Pulmonary artery endothelial cell (primary cell): ENCODE results near the gene OR2T35. TPM values are rescaled to one million over a fixed set of nuclear protein-coding genes. Genes with fewer than 3 reads are reported as not detected.

Experiments used
- DNase-seq: peaks from one replicate; pipeline ENCODE4 v3.0.0-alpha.2; 2011; ENCODE audit warnings: low read depth, low spot score
- total RNA-seq: library from RNA; depleted of rRNA; stranded (reverse); fragments of >200 nt; gene quantifications from 2 replicates; pipeline ENCODE4 v1.2.3, GENCODE V29; 2014

Gene OR2T35
- total RNA-seq, 1 donor from 2014 or later, result not detected

DNA sequence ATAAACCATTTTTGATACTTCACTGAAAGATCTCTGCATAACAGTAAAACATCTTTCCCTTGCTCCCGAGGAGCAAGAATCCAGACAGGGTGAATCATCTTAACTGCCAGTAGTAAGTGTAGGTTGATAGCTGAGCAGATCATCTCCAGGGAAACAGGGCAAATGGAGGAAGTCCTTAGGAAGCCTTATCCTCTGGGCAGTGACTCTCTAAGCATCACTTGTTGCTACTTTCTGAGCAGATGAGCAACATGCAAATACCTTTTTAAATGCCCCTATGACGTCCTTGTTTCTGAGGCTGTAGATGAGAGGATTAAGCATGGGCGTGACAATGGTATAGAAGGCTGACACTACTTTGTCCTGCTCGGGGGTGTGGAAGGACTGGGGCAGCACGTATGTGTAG is 19.1 kb downstream of the OR2T35 start:
- DNase-seq, result no peak

GRCh38 chr1:248625166-248625565 is 19.9 kb downstream of the OR2T35 start:
- DNase-seq, result no peak

DNA sequence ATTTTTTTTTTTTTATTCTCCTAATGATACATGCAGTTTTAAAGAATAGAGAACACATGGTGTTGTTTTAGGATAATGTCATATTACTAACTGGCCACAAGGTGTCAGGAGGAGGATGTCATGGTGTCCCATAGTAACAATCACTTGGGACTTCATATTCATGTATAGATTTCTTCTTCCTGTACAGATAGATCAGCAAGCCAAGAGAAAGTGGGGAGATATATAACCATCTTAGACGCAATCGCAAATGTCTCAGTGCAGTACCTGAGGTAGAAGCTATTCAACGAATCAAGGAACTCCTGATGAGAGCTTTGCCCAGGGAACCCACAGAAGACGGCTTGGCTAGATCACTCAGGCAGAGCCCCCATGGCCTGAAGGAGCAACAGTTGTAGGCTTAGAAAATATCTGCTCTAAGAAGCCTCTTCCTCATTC is 22.5 kb downstream of the OR2T35 start:
- DNase-seq, result no peak

DNA sequence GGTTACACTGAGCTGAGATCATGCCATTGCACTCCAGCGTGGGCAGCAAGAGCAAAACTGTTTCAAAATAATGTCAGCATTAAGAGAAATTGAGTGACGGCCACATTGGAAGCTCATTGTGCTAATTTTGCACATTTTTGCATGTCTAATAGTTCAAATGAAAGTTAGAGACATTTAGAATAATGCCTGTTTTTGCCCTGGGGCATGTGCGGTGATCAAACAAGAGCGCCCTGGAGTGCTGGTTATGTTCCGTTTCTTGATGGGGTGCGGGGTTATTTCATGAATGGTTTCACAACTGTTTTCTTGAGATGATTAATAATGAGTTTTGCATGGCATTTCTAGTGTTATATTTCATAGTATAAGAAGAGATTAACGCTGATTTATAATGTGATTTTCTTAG is 23.3 kb downstream of the OR2T35 start:
- DNase-seq, result no peak

DNA sequence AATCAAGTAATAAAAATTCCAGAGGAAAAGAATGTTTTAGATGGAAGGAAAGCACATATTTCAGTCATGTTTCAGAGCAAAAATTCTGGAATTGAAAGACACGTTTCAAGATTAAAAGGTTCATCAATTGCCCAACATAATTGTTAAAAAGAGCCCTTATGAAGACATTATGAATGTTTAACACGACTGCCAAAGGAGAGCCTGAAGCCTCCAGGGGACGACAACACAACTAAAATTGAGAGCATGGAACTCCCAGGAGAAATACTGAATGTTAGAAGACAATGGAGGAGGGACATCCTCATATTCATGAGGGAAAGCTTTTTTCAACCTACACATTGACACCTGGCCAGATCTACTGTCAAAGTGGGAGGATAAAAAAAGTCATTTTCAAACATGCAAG is 26.2 kb downstream of the OR2T35 start:
- DNase-seq, result peak; percentile 4

DNA sequence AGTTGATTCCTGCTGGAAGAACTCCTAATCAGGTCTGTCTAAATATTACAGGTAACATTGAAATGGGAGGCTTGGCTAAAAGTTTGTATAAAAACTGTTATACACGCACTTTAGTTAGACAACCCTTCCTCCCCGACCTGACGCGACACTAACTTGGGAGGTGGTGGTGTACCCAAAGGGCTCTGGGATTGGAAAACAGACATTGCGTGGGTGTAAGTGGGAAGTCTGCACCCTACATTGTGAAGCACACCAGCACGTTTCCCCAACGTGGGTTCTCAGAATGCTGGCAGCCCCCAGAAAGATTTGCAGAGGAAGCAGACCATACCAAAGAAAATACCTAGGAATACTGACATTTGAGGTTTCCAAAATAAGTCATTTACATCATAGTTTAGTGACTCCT is 27.0 kb downstream of the OR2T35 start:
- DNase-seq, result no peak

DNA sequence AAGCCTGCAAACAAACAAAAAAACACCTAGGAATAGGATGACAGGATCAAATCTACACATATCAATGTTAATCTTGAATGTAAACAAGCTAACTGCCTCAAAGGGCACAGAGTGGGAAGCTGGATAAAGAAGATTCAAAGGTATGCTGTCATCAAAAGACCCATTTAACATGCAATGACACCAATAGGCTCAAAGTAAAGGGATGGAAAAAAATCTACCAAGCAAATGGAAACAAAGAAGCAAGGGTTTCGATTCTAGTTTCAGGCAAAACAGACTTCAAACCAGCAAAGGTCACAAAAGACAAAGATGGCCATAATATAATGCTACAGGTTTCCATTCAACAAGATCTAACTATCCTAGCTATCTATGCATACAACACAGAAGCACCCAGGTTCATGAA is 31.3 kb downstream of the OR2T35 start:
- no peak for DNase-seq

GRCh38 chr1:248611883-248612414 is 33.1 kb downstream of the OR2T35 start:
- no peak for DNase-seq

DNA sequence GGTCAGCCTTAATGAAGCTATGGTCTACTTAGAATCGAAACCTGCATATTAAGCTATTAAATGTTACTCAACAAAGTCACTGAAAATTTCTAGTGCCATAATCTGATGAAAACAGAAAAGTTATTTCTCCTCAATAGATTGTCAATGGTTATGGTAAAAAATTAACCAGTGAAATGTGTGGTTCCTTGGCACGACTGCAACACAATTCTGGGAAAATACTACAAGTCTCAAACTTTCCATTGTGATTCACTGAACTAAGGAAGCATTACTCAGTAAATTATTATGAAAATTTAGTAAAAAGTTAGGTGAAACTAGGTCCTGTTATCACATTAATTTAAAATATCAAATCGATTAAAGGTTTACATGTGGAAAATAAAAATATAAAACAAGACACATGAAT is 34.8 kb downstream of the OR2T35 start:
- no peak for DNase-seq

DNA sequence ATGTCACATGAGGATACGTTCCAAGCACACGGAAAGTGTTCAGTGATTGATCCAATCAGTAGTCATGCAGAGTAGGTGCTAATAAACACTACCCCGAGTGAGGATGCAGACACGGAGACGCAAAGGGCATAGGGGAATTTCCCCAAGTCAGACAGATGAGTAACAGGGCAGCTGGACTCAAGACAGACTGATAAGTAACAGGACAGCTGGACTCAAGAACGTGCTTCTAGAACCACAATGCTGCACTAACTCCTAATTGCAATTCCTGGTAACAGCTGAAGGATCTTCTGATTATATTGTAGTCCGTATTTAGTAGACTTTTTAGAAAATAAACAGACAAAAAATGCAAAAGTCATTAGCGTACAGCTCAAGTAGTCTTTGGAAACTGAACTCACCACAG is 45.7 kb downstream of the OR2T35 start:
- DNase-seq, result no peak

DNA sequence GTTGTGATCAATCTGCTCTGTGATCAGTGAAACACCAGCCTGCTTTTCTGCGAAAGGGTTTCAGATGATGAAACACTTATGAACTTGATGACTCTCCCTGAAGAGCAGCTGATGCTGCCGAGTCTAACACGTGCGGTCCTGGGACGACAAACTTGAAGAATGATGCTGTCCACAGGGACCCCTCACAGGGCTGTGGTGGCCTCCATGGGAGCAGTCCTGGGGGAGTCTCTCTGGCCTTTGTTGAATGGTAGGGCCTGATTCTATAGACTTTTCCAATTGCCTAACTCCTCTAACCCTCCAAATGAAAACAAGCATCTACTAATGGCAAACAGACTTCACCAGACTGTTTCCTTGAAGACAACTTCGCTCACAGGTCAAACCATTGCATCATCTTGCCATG is 47.5 kb downstream of the OR2T35 start, which contains the start of gene OR2T10:
Gene OR2T10 (minus strand): TSS at position 112 of the 400 bp plus-strand sequence. CDS start 3,932 bp downstream, outside the sequence.
- DNase-seq, result no peak

- no peak for DNase-seq
Observed at GRCh38 chr1:248596615-248597014, 48.5 kb downstream of the OR2T35 start.

DNA sequence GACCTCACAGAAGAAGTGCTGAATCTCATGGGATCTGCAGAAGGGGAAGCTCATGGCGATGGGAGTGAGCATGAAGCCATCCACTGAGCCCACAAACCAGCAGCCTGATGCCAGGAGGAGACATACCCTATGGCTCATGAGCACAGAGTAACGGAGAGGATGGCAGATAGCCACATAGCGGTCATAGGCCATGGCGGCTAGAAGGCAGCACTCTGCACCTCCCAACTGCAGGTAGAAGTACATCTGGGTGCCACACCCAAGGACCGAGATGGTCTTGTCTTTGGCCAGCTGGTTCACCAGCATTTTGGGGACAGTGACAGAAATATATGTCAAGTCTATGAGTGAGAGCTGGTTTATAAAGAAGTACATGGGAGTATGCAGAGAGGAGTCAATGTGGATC is 51.9 kb downstream of the OR2T35 start:
- no peak for DNase-seq

GRCh38 chr1:248592655-248593054 is 52.4 kb downstream of the OR2T35 start:
- no peak for DNase-seq

- DNase-seq, result no peak
Observed at GRCh38 chr1:248590055-248590454, 55.0 kb downstream of the OR2T35 start.

DNA sequence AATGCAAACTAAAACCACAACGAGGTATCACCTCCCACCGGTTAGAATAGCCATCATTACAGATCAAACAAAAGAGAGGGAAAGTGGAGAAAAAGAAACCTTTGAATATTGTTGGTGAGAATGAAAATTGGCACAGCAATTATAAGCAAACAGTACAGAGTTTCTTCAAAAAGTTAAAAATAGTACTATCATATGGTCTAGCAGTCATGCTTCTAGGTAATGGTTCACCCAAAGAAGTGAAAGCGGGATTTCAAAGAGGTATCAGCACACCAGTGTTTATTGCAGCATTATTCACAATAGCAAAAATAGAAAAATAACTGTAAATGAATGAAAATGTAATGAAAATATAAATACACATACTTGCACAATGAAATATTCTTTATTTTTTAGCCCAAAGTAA is 55.7 kb downstream of the OR2T35 start:
- no peak for DNase-seq

Other genes with a start within 250 kb of the OR2T35 start
- gene OR2T1, start 242.2 kb downstream of the OR2T35 start, total RNA-seq, result not detected in 2 replicates
- gene OR2T2, start 199.6 kb downstream of the OR2T35 start, total RNA-seq, result not detected in 2 replicates
- not detected in 2 replicates for gene OR2T3, start 171.9 kb downstream of the OR2T35 start, total RNA-seq
- gene OR2T5, start 156.7 kb downstream of the OR2T35 start, total RNA-seq, result not detected in 2 replicates
- gene OR2G6, start 137.2 kb downstream of the OR2T35 start, total RNA-seq, result not detected in 2 replicates
- not detected in 2 replicates for gene OR2T29, start 82.5 kb downstream of the OR2T35 start, total RNA-seq
- not detected in 2 replicates for gene OR2T34, start 70.5 kb downstream of the OR2T35 start, total RNA-seq
- not detected in 2 replicates for gene OR2T10, start 47.6 kb downstream of the OR2T35 start, total RNA-seq
- gene OR2T11, start 10.2 kb downstream of the OR2T35 start, total RNA-seq, result not detected in 2 replicates
- not detected in 2 replicates for gene OR2T27, start 10.2 kb upstream of the OR2T35 start, total RNA-seq
- not detected in 2 replicates for gene OR14I1, start 57.5 kb upstream of the OR2T35 start, total RNA-seq
- gene LYPD8, start 110.5 kb upstream of the OR2T35 start, total RNA-seq, result not detected in 2 replicates
- gene SH3BP5L, start 180.6 kb upstream of the OR2T35 start, total RNA-seq, result 27.2 and 34.8 TPM in 2 replicates
- 21.5 and 21.7 TPM in 2 replicates for gene ZNF672, start 192.9 kb upstream of the OR2T35 start, total RNA-seq
- gene ZNF692, start 213.8 kb upstream of the OR2T35 start, total RNA-seq, result 8.6 and 15.9 TPM in 2 replicates